HepG2 (cell line): Measurements from ENCODE around the gene INPP4B. TPM values are rescaled to one million over a fixed set of nuclear protein-coding genes. Genes with fewer than 3 reads are reported as not detected.

Source experiments
- ATAC-seq: fragments of 200-7000 bp; cut with Tn5 transposase; 3 replicates; pipeline ENCODE4 v1.9.1; 2020; ENCODE audit warnings: mild to moderate bottlenecking, moderate library complexity
- BruUV-seq: library from RNA; stranded (reverse); fragments of 400-500 nt; replicated peaks from 2 replicates; lab custom pipeline; 2021; lab: Mats Ljungman, UMichigan
- CTCF ChIA-PET: fragments of 300-600 bp; formaldehyde crosslinking; extraction: SDS; loops from one replicate; lab custom pipeline; 2021; ENCODE audit warnings: low total read pairs, inconsistent platforms, low intra/inter-chr PET ratio; lab: Yijun Ruan, JAX
- POLR2A ChIA-PET: fragments of 350-600 bp; sonication (Branson Sonifier 250); formaldehyde crosslinking; loops from one replicate; lab custom pipeline; 2020; ENCODE audit warnings: antibody characterized with exemption, inconsistent platforms; lab: Yijun Ruan, JAX
- DNase-seq: peaks from one replicate; pipeline ENCODE4 v3.0.0-alpha.2; 2015; ENCODE audit warnings: low spot score
- FAIRE-seq: peaks from 3 replicates; lab custom pipeline; 2011; peaks lifted over from hg19 to GRCh38; lab: Jason Lieb, UNC
- H2AFZ ChIP-seq: one replicate; pipeline ENCODE4 v1.6.1; 2011; ENCODE audit warnings: low read length, inconsistent platforms
- H3K27ac ChIP-seq: fragments of 300-600 bp; 3 replicates; pipeline ENCODE4 v1.8.0; 2011; ENCODE audit warnings: mixed run types, mild to moderate bottlenecking, mixed read lengths, low read length, inconsistent platforms; ENCODE audit not compliant: insufficient read depth; ENCODE audit errors: extremely low read length
- H3K27me3 ChIP-seq, 2 experiments: fragments of 200-600 bp in 1 of 2; 2 replicates in 1 of 2; 3 replicates in 1 of 2; pipeline versions ENCODE4 v1.6.0 to v1.8.0; 2011; ENCODE audit warnings: low read length in 2 of 2, mild to moderate bottlenecking in 2 of 2, moderate library complexity in 2 of 2, inconsistent platforms in 1 of 2; ENCODE audit not compliant: insufficient read depth in 2 of 2, control insufficient read depth in 1 of 2
- H3K36me3 ChIP-seq, 2 experiments: fragments of 200-600 bp in 1 of 2; replicated peaks in 1 of 2; 2 replicates in 1 of 2; 3 replicates in 1 of 2; pipeline versions ENCODE4 v1.5.1 to v1.8.0; 2011; ENCODE audit warnings: low read length in 2 of 2, inconsistent platforms in 1 of 2; ENCODE audit not compliant: insufficient read depth in 2 of 2, control insufficient read depth in 1 of 2
- H3K4me1 ChIP-seq: 2 replicates; pipeline ENCODE4 v1.5.1; 2012; ENCODE audit warnings: low read length, inconsistent platforms; ENCODE audit not compliant: insufficient read depth
- H3K4me2 ChIP-seq: 2 replicates; pipeline ENCODE4 v1.6.0; 2011; ENCODE audit warnings: low read depth, low read length, inconsistent platforms
- H3K4me3 ChIP-seq, 3 experiments: fragments of 200-600 bp in 1 of 3; sonication (generic), shearing (Covaris generic) in 1 of 3; replicated peaks in 1 of 3; 2 replicates each; pipeline ENCODE4 v1.5.1; 2011 to 2016; ENCODE audit warnings: low read length in 3 of 3, inconsistent platforms in 2 of 3, low read depth in 2 of 3, mild to moderate bottlenecking in 2 of 3, control low read depth in 1 of 3, mixed read lengths in 1 of 3; ENCODE audit not compliant: insufficient read depth in 1 of 3
- H3K79me2 ChIP-seq: one replicate; pipeline ENCODE4 v1.6.1; 2011; ENCODE audit warnings: low read length, inconsistent platforms; ENCODE audit not compliant: insufficient read depth
- H3K9ac ChIP-seq: 2 replicates; pipeline ENCODE4 v1.6.0; 2011; ENCODE audit warnings: mild to moderate bottlenecking, low read depth, low read length, inconsistent platforms; ENCODE audit not compliant: insufficient read depth
- H3K9me3 ChIP-seq: 2 replicates; pipeline ENCODE4 v1.5.1; 2012; ENCODE audit warnings: mild to moderate bottlenecking, low read length
- H4K20me1 ChIP-seq: 2 replicates; pipeline ENCODE4 v1.6.0; 2011; ENCODE audit warnings: inconsistent platforms, mild to moderate bottlenecking, low read length, moderate library complexity; ENCODE audit not compliant: insufficient read depth
- CHD4 ChIP-seq: fragments of 200-600 bp; sonication (generic); IDR thresholded peaks from 2 replicates; pipeline ENCODE4 v1.7.0; 2017; ENCODE audit warnings: mild to moderate bottlenecking, low read length, borderline replicate concordance
- FOSL2 ChIP-seq: sonication (generic); formaldehyde crosslinking; IDR thresholded peaks from 2 replicates; pipeline ENCODE4 v1.4.0; 2020; ENCODE audit warnings: missing genetic modification reagents
- HDAC1 ChIP-seq: sonication (generic); formaldehyde crosslinking; IDR thresholded peaks from 2 replicates; pipeline ENCODE4 v1.5.1; 2020; ENCODE audit warnings: mild to moderate bottlenecking, missing genetic modification reagents
- MIXL1 ChIP-seq: IDR thresholded peaks from 2 replicates; pipeline ENCODE4 v1.6.1; 2016
- PHF8 ChIP-seq: sonication (generic); formaldehyde crosslinking; IDR thresholded peaks from 2 replicates; pipeline ENCODE4 v1.5.0; 2020; ENCODE audit warnings: missing genetic modification reagents
- SATB2 ChIP-seq: sonication (generic); formaldehyde crosslinking; IDR thresholded peaks from 2 replicates; pipeline ENCODE4 v1.5.0; 2020; ENCODE audit warnings: missing genetic modification reagents
- SIN3B ChIP-seq: fragments of 150-350 bp; IDR thresholded peaks from 2 replicates; pipeline ENCODE4 v1.6.1; 2014; ENCODE audit warnings: low read length
- SUZ12 ChIP-seq: fragments of 150-350 bp; IDR thresholded peaks from 2 replicates; pipeline ENCODE4 v1.6.1; 2014; ENCODE audit warnings: low read depth, low read length
- TAF1 ChIP-seq: sonication (generic); formaldehyde crosslinking; IDR thresholded peaks from 2 replicates; pipeline ENCODE4 v1.4.0; 2020; ENCODE audit warnings: missing genetic modification reagents
- U2AF2 ChIP-seq: fragments of 200-400 bp; formaldehyde crosslinking; IDR thresholded peaks from 2 replicates; pipeline ENCODE4 v1.6.1; 2017; ENCODE audit warnings: low read depth, mild to moderate bottlenecking, low read length
- ZFP82 ChIP-seq: sonication (generic); formaldehyde crosslinking; IDR thresholded peaks from 2 replicates; pipeline ENCODE4 v1.5.1; 2020; ENCODE audit warnings: mild to moderate bottlenecking, missing genetic modification reagents, borderline replicate concordance
- ZNF331 ChIP-seq: sonication (generic); formaldehyde crosslinking; IDR thresholded peaks from 2 replicates; pipeline ENCODE4 v1.4.0; 2020; ENCODE audit warnings: missing genetic modification reagents
- ZNF337 ChIP-seq: sonication (generic); formaldehyde crosslinking; IDR thresholded peaks from 2 replicates; pipeline ENCODE4 v1.5.1; 2020; ENCODE audit warnings: missing genetic modification reagents, low read depth, mild to moderate bottlenecking, borderline replicate concordance
- ZNF350 ChIP-seq: sonication (generic); formaldehyde crosslinking; IDR thresholded peaks from 2 replicates; pipeline ENCODE4 v1.4.0; 2020; ENCODE audit warnings: mild to moderate bottlenecking, low read depth, missing genetic modification reagents, borderline replicate concordance
- ZNF589 ChIP-seq: sonication (generic); formaldehyde crosslinking; conservative IDR thresholded peaks from 2 replicates; pipeline ENCODE4 v1.8.0; 2022; ENCODE audit warnings: mild to moderate bottlenecking, moderate library complexity, missing genetic modification reagents
- WGBS: methylation state at CpG from one replicate; pipeline ENCODE4 v1.1.6; 2017; ENCODE audit warnings: low lambda C conversion rate; 5-methylcytosine and 5-hydroxymethylcytosine counted together
- in situ Hi-C: cut with HindIII; loops from 2 replicates; pipeline ENCODE4 v1.10.0; 2017; ENCODE audit warnings: low pct_unique_long_range_greater_than_20kb; ENCODE audit not compliant: extremely low pct_ligation_motif_present
- intact Hi-C: fragments of 100-400 bp; cut with micrococcal nuclease; formaldehyde crosslinking; loops from one replicate; pipeline ENCODE4 v1.10.0; 2022; ENCODE audit not compliant: unreplicated experiment
- polyA plus RNA-seq, 8 experiments: library from polyadenylated mRNA; depleted of rRNA in 3 of 8; stranded (reverse) in 7 of 8; unstranded in 1 of 8; fragments of >200 nt; fragmentation: Illumina TruSeq in 4 of 8; extraction: Trizol in 4 of 8; gene quantifications; 2 replicates each; pipeline versions ENCODE4 v1.2.1 to v1.2.3, GENCODE V29; 2011 to 2016; ENCODE audit warnings: low read depth in 4 of 8, missing spikeins in 1 of 8, mixed read lengths in 1 of 8; ENCODE audit not compliant: insufficient read depth in 1 of 8
- total RNA-seq, 5 experiments: library from RNA; depleted of rRNA; stranded (reverse); fragments of >200 nt; fragmentation: Illumina TruSeq; extraction: Trizol; gene quantifications; 2 replicates each; pipeline ENCODE4 v1.2.3, GENCODE V29; 2016; ENCODE audit warnings: low read depth in 1 of 5
- TF ChIP-seq, protein P1 (sequence below): sonication (generic); formaldehyde crosslinking; IDR thresholded peaks from 2 replicates; pipeline ENCODE4 v1.8.0; 2022; ENCODE audit warnings: missing genetic modification reagents, mild to moderate bottlenecking, borderline replicate concordance
- TF ChIP-seq, protein P2 (sequence below): sonication (generic); formaldehyde crosslinking; IDR thresholded peaks from 2 replicates; pipeline ENCODE4 v1.8.1; 2023; ENCODE audit warnings: mild to moderate bottlenecking, missing genetic modification reagents
- TF ChIP-seq, protein P3 (sequence below): sonication (generic); formaldehyde crosslinking; IDR thresholded peaks from 2 replicates; pipeline ENCODE4 v1.5.1; 2020; ENCODE audit warnings: mild to moderate bottlenecking, missing genetic modification reagents, borderline replicate concordance
- TF ChIP-seq, protein P4 (sequence below): sonication (generic); formaldehyde crosslinking; IDR thresholded peaks from 2 replicates; pipeline ENCODE4 v1.5.0; 2020; ENCODE audit warnings: mild to moderate bottlenecking, low read depth, missing genetic modification reagents, borderline replicate concordance

The INPP4B gene
- total and polyA plus RNA-seq, 2 of the 13 experiments (the other 11 are each of a cell fraction or from before 2014, with no cell fraction given), result not detected

DNA sequence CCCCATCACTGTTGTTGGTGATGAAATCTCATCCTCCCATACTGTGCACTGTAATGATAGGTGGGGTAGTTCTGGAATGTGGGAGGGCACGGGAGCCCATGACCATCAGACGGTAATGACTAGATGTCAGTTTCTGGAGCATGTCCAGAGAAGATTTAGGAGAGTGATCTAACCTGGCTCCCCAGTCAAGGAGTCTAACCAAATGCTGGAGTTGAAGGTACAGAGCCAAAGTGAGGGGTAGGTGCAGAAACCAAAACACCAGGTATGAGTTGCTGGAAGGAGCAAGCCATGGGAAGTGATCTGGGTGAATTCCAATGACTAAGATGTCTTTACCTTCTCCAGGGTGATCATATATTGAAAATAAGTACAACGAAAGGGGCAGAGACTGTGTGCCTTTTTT is 296.9 kb downstream of the INPP4B start (continued):
- no peak for TF ChIP-seq ZNF337 (CRISPR knock-in tag)
- TF ChIP-seq, protein P1, sequence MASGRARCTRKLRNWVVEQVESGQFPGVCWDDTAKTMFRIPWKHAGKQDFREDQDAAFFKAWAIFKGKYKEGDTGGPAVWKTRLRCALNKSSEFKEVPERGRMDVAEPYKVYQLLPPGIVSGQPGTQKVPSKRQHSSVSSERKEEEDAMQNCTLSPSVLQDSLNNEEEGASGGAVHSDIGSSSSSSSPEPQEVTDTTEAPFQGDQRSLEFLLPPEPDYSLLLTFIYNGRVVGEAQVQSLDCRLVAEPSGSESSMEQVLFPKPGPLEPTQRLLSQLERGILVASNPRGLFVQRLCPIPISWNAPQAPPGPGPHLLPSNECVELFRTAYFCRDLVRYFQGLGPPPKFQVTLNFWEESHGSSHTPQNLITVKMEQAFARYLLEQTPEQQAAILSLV (CRISPR knock-in tag), result no peak

DNA sequence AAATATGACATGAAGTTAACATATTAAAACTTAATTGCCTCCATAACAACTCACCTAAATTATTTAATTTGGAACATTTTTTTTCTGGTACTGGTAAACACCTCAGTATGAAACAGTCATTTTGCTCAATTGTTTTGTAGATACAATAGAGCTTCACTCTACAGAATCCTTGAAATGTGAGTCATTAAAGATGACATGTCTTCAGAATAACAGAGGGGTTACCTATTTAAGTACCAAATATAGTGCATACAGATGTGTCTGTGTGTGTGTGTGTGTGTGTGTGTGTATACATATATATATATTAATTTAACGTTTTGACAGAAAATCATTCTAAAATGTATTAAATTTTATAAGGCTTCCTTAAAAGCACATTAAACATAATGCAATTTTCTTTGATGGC is 297.6 kb downstream of the INPP4B start:
- CTCF ChIA-PET, result no interaction called here

More for the DNA sequence above, 297.6 kb downstream of the INPP4B start:
- Histone ChIP-seq H3K27ac (no peak overlapping the region), H3K9ac (no peak overlapping the region), H3K9me3 (no peaks in the 10 kb centered on the region; the same call in 1 of the 2 replicates), H3K4me1 (no peaks in the 10 kb centered on the region), H3K79me2 (no peaks in the 10 kb centered on the region), H3K4me2 (no peak overlapping the region), H4K20me1 (no peaks in the 10 kb centered on the region), H3K4me3 (no peak overlapping the region), H2AFZ (no peak overlapping the region), H3K27me3 (no peaks in the 10 kb centered on the region), H3K36me3 (no peaks in the 10 kb centered on the region)
- TF ChIP-seq ZNF350 (no peak), HDAC1 (no peak), U2AF2 (no peak), ZNF331 (CRISPR knock-in tag) (no peak), PHF8 (CRISPR knock-in tag) (no peak), CHD4 (no peak), TAF1 (no peak), SIN3B (no peak), ZNF589 (CRISPR knock-in tag) (no peak), SUZ12 (no peak), SATB2 (CRISPR knock-in tag) (no peak), MIXL1 (CRISPR knock-in tag) (no peak), ZFP82 (CRISPR knock-in tag) (no peak), FOSL2 (CRISPR knock-in tag) (no peak)
- TF ChIP-seq, protein P2, sequence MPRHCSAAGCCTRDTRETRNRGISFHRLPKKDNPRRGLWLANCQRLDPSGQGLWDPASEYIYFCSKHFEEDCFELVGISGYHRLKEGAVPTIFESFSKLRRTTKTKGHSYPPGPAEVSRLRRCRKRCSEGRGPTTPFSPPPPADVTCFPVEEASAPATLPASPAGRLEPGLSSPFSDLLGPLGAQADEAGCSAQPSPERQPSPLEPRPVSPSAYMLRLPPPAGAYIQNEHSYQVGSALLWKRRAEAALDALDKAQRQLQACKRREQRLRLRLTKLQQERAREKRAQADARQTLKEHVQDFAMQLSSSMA (CRISPR knock-in tag), result no peak
- TF ChIP-seq, protein P3, sequence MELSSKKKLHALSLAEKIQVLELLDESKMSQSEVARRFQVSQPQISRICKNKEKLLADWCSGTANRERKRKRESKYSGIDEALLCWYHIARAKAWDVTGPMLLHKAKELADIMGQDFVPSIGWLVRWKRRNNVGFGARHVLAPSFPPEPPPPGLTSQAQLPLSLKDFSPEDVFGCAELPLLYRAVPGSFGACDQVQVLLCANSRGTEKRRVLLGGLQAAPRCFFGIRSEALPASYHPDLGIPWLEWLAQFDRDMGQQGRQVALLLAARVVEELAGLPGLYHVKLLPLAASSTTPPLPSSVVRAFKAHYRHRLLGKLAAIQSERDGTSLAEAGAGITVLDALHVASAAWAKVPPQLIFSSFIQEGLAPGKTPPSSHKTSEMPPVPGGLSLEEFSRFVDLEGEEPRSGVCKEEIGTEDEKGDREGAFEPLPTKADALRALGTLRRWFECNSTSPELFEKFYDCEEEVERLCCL (CRISPR knock-in tag), result no peak
- TF ChIP-seq, protein P4, sequence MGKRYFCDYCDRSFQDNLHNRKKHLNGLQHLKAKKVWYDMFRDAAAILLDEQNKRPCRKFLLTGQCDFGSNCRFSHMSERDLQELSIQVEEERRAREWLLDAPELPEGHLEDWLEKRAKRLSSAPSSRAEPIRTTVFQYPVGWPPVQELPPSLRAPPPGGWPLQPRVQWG (CRISPR knock-in tag), result no peak
- in situ Hi-C loops, result no loop called here
- no peak for DNase-seq
- no peak for ATAC-seq
- FAIRE-seq, result no peak
- POLR2A ChIA-PET, result no interaction called here
- BruUV-seq, result no TSS peak
- intact Hi-C loops, result no loop called here
- 3% methylated on average over 1 of the region's 1 CpG for WGBS
